Fibroblast of skin of abdomen (primary cell): Measurements from ENCODE around the gene UST.
"Not testable (repeated sequence)": the region's sequence is repeated elsewhere in the genome, so short reads cannot be mapped to it uniquely, and the experiment has no call there.

Experiments used
- DNase-seq: peaks from one replicate; pipeline ENCODE4 v3.0.0-alpha.2; 2013

The UST gene

GRCh38 chr6:149012040-149012545 is 265.3 kb downstream of the UST start:
- peak; percentile 100 for DNase-seq

GRCh38 chr6:149013586-149014344 is 266.9 kb downstream of the UST start:
- DNase-seq, result no peak

DNA sequence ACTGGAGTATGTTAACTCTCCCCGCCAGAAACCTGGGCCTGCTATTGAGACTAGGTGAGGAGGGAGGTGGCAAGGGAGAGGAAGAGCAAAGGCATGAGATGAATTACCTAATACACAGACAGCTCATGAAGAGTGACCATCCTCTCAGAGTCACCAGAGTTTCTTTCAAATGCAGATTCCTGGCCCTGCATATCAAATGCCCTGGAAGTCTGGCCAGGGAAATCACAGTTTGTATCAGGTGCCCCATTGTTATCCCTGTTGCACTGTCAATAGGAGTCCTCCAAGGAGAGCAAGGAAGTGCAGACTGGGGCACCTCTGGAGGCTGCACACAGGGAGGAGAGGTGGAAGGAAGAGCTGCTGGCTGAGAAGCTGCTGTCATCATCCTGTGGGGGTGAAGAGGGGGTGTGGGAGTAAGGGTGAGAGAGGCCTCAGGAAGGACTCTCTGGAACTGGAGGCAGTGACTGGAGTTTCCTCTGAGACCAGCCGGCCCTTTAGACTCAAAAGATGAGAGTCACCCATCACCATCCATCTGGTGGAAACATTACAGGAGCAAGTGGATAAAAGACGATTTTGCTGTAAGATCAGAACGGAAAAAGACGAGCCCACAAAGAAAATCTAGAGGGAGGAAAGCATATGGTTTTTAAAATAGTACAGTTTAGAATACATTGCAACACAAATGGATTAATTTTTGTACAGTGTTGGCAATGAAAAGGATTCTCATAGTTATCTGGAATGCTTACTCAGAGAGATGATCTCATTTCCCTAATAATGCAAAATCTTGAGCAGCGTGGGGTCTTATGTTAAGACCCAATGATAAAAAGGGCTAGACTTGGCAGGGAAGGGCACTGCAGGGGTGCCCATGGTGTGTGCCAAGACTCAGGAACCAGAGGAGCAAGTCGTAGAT is 268.1 kb downstream of the UST start:
- DNase-seq, result peak; percentile 84

- DNase-seq, result peak; percentile 87
These were observed 269.0 kb downstream of the UST start for GRCh38 chr6:149015535-149016525.

GRCh38 chr6:149016716-149017115 is 269.9 kb downstream of the UST start:
- DNase-seq, result no peak

GRCh38 chr6:149020319-149020718 is 273.5 kb downstream of the UST start:
- DNase-seq, result no peak

- no peak for DNase-seq
These were observed 277.5 kb downstream of the UST start for GRCh38 chr6:149024361-149024760.

DNA sequence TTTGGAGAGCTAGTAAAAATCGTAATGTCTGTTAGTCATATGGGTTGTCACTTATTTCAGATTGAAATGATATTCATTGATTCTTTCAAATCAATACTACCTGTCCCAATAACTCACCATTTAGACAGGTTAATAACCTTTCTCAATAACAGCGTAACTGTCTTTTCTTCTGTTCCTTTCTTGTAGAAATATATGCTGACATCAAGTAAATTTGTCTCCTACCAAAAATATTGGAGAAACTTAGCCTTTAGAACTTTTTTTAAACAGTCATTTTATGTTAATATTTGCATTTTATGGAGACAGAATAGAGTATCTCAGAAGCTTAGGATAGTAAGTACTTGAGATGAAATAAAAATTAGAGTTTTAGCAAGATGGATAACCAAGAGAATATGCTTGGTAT is 278.2 kb downstream of the UST start:
- no peak for DNase-seq

- DNase-seq, result peak; percentile 88
These were observed 279.7 kb downstream of the UST start for GRCh38 chr6:149026530-149026942.

- DNase-seq, result no peak
These were observed 280.7 kb downstream of the UST start for GRCh38 chr6:149027484-149027883.

DNA sequence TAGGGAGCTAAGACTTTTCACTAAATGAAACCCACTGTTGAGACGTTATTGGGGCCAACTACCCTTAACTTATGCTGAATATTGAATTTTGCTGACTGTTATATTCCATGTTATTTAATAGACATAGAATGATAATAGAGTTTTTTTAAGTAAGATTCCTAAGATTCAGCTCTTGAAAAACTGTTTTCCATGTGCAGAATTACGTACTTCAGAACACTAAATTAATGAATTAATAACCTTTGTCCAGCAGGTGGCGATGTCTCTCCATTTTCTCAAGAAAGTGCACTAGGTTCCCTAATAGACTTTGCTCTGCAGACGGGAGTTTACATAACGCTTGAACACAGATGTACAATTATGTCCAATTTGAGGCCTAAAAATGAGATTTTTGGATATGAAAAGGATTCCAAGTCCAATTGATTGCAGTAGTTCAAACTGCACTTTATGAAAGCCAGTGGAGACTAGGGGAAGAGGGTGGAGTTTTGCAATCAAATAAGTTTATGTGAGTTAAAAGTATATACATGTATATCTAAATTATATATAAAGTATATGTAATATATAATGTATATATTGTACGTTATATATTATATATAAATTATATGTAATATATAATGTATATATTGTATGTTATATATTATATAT is 282.1 kb downstream of the UST start:
- DNase-seq, result peak; percentile 88

- peak; percentile 26 for DNase-seq
These were observed 284.5 kb downstream of the UST start for GRCh38 chr6:149031201-149031858.

DNA sequence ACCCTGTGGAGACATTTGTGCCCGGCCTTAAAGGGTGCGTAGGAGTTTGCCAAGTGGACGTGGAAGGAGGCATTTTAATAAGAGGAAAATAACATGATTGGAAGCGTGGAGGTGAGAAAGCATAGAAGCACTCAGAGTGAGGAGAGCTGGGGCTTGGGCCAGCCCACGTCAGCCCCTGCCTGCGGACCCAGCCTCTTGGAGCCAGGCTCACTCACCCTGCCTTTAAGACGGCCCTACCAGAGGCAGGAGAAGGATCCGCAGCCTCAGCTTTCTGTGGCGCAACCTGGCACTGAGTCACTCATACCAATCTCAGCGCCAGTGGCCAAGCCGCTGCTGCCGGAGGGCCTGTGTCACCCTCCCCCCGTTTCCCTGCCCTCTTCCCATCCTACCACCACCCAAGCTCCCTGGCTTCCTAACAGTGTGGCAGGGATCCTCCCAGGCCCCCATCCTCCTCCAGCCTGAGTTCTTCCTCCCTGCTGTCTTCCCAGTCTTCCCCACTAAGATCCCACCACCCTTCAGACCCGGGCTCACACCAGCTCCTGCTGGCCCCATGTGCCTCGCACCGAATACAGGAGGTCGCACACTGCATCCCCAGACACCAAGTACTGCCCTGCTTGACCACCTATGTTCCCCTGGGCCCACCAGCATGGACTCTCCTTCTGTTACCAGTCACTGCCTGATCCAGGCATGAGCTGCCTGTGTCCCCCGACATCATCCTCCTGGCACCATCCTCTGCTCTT is 285.2 kb downstream of the UST start:
- peak; percentile 83 for DNase-seq

GRCh38 chr6:149032599-149033405 is 286.0 kb downstream of the UST start:
- peak; percentile 97 for DNase-seq

DNA sequence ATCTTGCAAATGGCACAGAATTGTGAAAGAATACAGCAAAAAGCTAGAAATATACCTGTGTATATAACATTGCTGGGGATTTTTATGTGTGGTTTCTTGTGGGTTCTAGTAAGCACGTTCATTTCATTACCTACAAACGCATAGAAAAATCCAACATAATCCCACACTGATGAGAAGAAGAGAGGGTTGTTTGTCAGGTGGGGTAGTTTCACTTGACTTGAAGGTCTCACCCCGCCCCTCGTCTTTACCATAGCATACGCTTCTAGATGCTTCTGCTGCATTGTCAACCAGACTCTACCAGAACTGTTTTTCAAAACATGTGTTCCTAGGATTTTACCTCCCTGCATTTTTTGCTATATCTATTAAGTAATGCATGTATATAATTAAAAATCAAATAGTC is 286.6 kb downstream of the UST start:
- DNase-seq, result no peak

DNA sequence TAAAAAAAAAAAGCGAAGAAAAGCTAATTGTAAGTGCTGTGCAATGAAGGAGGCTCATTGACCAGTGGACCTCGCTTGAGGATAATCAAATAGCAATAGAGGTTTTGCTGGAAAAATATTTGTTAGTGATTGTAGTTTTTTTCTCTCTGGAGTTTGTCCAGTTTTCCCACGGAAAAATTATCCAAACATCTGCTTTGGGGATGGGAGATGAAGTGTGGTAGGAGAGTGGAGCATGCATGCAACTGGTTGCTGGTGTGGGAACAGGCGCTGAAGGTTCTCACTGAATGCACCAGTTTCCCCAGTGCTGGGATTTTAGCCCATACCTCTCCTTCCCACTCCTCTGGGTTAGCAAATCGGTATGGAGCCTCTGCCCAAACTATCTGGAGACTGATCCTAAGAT is 288.9 kb downstream of the UST start:
- peak; percentile 19 for DNase-seq

DNA sequence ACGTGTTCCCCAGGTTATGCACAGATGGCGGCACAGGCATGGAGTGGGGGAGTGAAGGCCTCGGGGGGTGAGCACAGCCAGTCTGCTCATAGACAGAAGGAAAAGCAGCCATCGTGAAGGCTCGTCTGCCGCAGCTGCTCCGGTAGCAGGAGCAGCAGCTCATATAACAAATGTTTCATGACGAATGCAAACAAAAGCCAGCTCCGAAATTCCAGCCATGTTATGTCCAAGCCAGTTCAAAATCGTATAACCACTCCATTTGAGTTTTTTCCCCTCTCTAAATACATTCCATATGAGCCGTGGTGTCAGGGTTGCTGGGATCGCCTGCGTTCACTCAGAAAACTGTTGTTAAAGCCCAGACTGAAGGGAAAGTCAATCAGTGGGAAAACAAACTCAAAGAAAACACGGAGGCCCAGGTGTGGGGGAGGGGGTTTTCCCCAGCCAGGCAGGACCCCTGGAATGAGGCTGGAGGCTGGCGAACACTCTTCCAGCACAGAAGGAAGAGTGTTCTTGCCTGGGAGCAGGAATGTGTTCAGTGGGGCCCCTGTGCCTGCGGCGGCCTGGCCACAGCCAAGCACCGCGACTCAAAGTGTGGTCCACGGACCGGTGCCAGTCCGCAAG is 290.3 kb downstream of the UST start:
- peak; percentile 84 for DNase-seq

DNA sequence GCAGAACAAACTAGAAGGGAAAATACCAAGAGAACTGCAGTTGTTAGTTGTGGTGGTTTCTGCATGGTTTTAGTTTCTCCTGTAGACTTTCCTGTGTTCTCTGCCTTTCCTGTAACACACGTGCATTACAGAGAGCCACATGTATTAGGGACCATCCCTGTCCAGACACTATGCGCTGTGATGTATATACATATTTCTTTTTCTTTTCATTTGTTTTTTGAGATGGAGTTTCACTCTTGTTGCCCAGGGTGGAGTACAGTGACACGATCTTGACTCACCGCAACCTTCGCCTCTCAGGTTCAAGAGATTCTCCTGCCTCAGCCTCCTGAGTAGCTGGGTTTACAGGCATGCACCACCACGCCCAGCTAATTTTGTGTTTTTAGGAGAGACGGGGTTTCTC is 292.2 kb downstream of the UST start:
- not testable (repeated sequence) for DNase-seq

GRCh38 chr6:149041953-149042352 is 295.1 kb downstream of the UST start:
- DNase-seq, result no peak
